ENCODE results near the gene CCDC158. TPM values are rescaled to one million over a fixed set of nuclear protein-coding genes. Genes with fewer than 3 reads are reported as not detected.

CCDC158 gene
- total and polyA plus RNA-seq, 2 experiments from 2014 or later = 0.21 to 0.27 TPM

DNA sequence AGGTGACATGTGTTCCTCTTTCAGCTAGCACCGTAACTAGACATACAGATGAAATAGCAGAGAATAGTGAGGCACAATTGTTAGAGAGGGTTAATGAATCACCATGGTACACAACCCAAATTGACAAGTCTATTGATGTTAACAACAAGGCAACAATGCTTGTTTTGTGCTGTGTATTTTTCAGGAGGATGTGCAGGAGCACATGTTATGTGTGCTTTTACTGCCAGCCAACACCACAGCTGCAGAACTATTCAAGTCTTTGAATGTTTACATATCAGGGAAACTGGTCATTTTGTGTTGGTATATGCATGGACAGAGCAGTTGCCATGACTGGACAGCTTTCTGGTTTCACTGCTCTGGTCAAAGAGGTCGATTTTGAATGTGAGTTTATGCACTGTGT is 81.6 kb downstream of the CCDC158 start:
- Histone ChIP-seq H3K4me3 (no peak overlapping the region), H2AFZ (no peak overlapping the region), H3K27ac (ENCODE audit: low read depth) (no peak overlapping the region), H3F3A (replicated peaks; ENCODE audit: low read depth) (no peaks in the 10 kb centered on the region), H3K4me1 (ENCODE audit: insufficient read depth) (no peaks in the 10 kb centered on the region), H4K20me1 (replicated peaks; ENCODE audit: insufficient read depth) (no peaks in the 10 kb centered on the region), H3K36me3 (ENCODE audit: insufficient read depth) (no peaks in the 10 kb centered on the region), H3K4me2 (no peak overlapping the region), H3K9me2 (ENCODE audit: insufficient read depth) (no peaks in the 10 kb centered on the region), H3K27me3 (ENCODE audit: insufficient read depth) (no peaks in the 10 kb centered on the region), H3K79me2 (replicated peaks; ENCODE audit: insufficient read depth) (no peaks in the 10 kb centered on the region)
- no peaks in the 10 kb centered on the region for H3K36me3 Mint-ChIP-seq (ENCODE audit: low read depth)
- no peak overlapping the region for H3K4me3 Mint-ChIP-seq
- no peak for TF ChIP-seq STAT1 (IDR thresholded peaks at IDR 0.05; ENCODE audit: unreplicated experiment)
- TF ChIP-seq EZH2phosphoT487 (IDR thresholded peaks at IDR 0.05; ENCODE audit: unreplicated experiment) = no peak
- no peak for TF ChIP-seq NANOG (IDR thresholded peaks at IDR 0.05; ENCODE audit: borderline replicate concordance)
- TF ChIP-seq, protein P1, sequence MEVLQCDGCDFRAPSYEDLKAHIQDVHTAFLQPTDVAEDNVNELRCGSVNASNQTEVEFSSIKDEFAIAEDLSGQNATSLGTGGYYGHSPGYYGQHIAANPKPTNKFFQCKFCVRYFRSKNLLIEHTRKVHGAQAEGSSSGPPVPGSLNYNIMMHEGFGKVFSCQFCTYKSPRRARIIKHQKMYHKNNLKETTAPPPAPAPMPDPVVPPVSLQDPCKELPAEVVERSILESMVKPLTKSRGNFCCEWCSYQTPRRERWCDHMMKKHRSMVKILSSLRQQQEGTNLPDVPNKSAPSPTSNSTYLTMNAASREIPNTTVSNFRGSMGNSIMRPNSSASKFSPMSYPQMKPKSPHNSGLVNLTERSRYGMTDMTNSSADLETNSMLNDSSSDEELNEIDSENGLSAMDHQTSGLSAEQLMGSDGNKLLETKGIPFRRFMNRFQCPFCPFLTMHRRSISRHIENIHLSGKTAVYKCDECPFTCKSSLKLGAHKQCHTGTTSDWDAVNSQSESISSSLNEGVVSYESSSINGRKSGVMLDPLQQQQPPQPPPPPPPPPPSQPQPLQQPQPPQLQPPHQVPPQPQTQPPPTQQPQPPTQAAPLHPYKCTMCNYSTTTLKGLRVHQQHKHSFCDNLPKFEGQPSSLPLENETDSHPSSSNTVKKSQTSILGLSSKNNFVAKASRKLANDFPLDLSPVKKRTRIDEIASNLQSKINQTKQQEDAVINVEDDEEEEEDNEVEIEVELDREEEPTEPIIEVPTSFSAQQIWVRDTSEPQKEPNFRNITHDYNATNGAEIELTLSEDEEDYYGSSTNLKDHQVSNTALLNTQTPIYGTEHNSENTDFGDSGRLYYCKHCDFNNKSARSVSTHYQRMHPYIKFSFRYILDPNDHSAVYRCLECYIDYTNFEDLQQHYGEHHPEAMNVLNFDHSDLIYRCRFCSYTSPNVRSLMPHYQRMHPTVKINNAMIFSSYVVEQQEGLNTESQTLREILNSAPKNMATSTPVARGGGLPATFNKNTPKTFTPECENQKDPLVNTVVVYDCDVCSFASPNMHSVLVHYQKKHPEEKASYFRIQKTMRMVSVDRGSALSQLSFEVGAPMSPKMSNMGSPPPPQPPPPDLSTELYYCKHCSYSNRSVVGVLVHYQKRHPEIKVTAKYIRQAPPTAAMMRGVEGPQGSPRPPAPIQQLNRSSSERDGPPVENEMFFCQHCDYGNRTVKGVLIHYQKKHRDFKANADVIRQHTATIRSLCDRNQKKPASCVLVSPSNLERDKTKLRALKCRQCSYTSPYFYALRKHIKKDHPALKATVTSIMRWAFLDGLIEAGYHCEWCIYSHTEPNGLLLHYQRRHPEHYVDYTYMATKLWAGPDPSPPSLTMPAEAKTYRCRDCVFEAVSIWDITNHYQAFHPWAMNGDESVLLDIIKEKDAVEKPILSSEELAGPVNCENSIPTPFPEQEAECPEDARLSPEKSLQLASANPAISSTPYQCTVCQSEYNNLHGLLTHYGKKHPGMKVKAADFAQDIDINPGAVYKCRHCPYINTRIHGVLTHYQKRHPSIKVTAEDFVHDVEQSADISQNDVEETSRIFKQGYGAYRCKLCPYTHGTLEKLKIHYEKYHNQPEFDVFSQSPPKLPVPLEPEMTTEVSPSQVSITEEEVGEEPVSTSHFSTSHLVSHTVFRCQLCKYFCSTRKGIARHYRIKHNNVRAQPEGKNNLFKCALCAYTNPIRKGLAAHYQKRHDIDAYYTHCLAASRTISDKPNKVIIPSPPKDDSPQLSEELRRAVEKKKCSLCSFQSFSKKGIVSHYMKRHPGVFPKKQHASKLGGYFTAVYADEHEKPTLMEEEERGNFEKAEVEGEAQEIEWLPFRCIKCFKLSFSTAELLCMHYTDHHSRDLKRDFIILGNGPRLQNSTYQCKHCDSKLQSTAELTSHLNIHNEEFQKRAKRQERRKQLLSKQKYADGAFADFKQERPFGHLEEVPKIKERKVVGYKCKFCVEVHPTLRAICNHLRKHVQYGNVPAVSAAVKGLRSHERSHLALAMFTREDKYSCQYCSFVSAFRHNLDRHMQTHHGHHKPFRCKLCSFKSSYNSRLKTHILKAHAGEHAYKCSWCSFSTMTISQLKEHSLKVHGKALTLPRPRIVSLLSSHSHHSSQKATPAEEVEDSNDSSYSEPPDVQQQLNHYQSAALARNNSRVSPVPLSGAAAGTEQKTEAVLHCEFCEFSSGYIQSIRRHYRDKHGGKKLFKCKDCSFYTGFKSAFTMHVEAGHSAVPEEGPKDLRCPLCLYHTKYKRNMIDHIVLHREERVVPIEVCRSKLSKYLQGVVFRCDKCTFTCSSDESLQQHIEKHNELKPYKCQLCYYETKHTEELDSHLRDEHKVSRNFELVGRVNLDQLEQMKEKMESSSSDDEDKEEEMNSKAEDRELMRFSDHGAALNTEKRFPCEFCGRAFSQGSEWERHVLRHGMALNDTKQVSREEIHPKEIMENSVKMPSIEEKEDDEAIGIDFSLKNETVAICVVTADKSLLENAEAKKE (CRISPR knock-in tag; IDR thresholded peaks at IDR 0.05) = no peak
- TF ChIP-seq, protein P2, sequence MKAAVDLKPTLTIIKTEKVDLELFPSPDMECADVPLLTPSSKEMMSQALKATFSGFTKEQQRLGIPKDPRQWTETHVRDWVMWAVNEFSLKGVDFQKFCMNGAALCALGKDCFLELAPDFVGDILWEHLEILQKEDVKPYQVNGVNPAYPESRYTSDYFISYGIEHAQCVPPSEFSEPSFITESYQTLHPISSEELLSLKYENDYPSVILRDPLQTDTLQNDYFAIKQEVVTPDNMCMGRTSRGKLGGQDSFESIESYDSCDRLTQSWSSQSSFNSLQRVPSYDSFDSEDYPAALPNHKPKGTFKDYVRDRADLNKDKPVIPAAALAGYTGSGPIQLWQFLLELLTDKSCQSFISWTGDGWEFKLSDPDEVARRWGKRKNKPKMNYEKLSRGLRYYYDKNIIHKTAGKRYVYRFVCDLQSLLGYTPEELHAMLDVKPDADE (IDR thresholded peaks at IDR 0.05) = no peak
- H3K9me3 Mint-ChIP-seq = no peaks in the 10 kb centered on the region
- no peak overlapping the region for H3K27ac Mint-ChIP-seq
- ATAC-seq (no peak), DNase-seq (ENCODE audit: low spot score) (no peak)
- H3K27me3 Mint-ChIP-seq (ENCODE audit: insufficient read depth, low read depth, poor library complexity) = no peaks in the 10 kb centered on the region
- H3K4me1 Mint-ChIP-seq = no peaks in the 10 kb centered on the region

DNA sequence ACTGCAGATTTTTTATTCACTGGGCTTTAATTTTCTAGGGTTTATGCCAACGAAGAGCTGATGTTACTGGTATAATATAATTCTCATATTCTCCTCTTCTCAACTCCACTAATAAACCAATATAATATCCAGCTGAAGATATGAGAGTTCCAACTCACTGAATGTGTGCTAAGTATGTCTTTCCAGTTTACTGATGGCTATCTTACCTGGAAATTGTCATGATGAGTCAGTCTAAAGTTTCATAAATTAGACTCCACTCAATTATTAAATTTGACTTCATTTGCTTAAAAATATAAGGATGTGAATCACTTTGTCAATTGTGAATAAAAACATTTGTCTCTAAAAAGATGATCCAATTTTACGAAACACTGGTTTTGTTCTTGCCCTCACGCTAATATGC is 86.1 kb downstream of the CCDC158 start:
- H3K4me1 Mint-ChIP-seq = no peaks in the 10 kb centered on the region
- ATAC-seq (no peak), DNase-seq (ENCODE audit: low spot score) (no peak)
- H4K20me1 ChIP-seq (replicated peaks; ENCODE audit: insufficient read depth) = no peaks in the 10 kb centered on the region
- H3K36me3 ChIP-seq (ENCODE audit: insufficient read depth) = no peaks in the 10 kb centered on the region
- no peaks in the 10 kb centered on the region for H3K9me3 Mint-ChIP-seq
- no peaks in the 10 kb centered on the region for H3K27me3 Mint-ChIP-seq (ENCODE audit: insufficient read depth, low read depth, poor library complexity)
- no peaks in the 10 kb centered on the region for H3K36me3 Mint-ChIP-seq (ENCODE audit: low read depth)
- no peak overlapping the region for H3K27ac Mint-ChIP-seq
- no peak overlapping the region for H3K4me3 ChIP-seq
- H3K9me2 ChIP-seq (ENCODE audit: insufficient read depth) = no peaks in the 10 kb centered on the region
- H2AFZ ChIP-seq = no peak overlapping the region
- no peaks in the 10 kb centered on the region for H3K79me2 ChIP-seq (replicated peaks; ENCODE audit: insufficient read depth)
- no peak overlapping the region for H3K4me2 ChIP-seq
- no peak overlapping the region for H3K27ac ChIP-seq (ENCODE audit: low read depth)
- no peaks in the 10 kb centered on the region for H3K27me3 ChIP-seq (ENCODE audit: insufficient read depth)
- no peaks in the 10 kb centered on the region for H3K4me1 ChIP-seq (ENCODE audit: insufficient read depth)
- H3F3A ChIP-seq (replicated peaks; ENCODE audit: low read depth) = no peaks in the 10 kb centered on the region
- H3K4me3 Mint-ChIP-seq = no peak overlapping the region
- TF ChIP-seq EZH2 (IDR thresholded peaks at IDR 0.05; ENCODE audit: low read depth, unreplicated experiment) (no peak), ZNF331 (CRISPR knock-in tag; IDR thresholded peaks at IDR 0.05; ENCODE audit: low read depth) (no peak)
